ENCODE results near the gene TIAM1.

Gene TIAM1

DNA sequence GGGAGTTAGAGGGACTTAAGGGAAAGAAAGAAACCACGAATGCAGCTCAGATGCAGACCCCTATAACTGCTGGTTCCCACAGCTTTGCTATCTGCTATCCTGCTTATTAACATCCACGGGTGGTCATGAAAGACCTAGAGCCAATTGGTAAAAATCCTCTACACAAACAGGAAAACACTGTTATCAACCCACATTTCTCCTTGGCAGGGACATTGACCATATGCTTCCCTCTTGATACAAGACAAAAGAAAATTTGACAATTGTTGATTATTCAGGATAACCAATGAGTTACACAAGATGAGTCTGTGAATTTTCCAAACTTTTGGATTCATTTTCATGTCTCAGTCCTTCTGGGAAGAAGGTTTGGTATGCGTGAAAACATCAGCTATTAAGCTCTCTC lies 90.4 kb downstream of the TIAM1 start:
- Histone ChIP-seq H3K4me1 (ENCODE audit: control extremely low read depth in 1 of 4, control insufficient read depth in 4 of 4, insufficient read depth in 4 of 4, low read length in 3 of 4) (no peaks in the 10 kb centered on the region), H3K27ac (ENCODE audit: insufficient read depth in 1 of 2, low read depth in 1 of 2, low read length in 2 of 2, poor library complexity in 1 of 2, severe bottlenecking in 2 of 2) (no peak overlapping the region), H3K4me3 (ENCODE audit: control insufficient read depth in 1 of 7, extremely low read depth in 1 of 7, insufficient read depth in 4 of 7, low read depth in 2 of 7, low read length in 6 of 7) (no peak overlapping the region), H3K9me3 (ENCODE audit: control extremely low read depth in 1 of 5, control insufficient read depth in 4 of 5, insufficient read depth in 2 of 5, low read depth in 1 of 5, low read length in 4 of 5) (peaks cover 0 to 2% (median 0%) of the 10 kb centered on the region in 5 experiments), H3K36me3 (ENCODE audit: control insufficient read depth in 4 of 4, insufficient read depth in 4 of 4, low read length in 3 of 4) (peaks cover 0 to 13% (median 0%) of the 10 kb centered on the region in 4 experiments), H3K27me3 (replicated peaks in 2 of 5; ENCODE audit: control insufficient read depth in 4 of 5, insufficient read depth in 5 of 5, low read length in 4 of 5) (no peaks in the 10 kb centered on the region)
- WGBS (ENCODE audit: insufficient coverage): 88% methylated on average over 1 of the region's 3 CpGs
- CTCF ChIA-PET: no interaction called here
- DNase-seq: no peak
- POLR2A ChIA-PET: no interaction called here

- WGBS (ENCODE audit: insufficient coverage): 100% methylated on average over 5 of the region's 6 CpGs
- H3K36me3 ChIP-seq (ENCODE audit: control insufficient read depth in 4 of 4, insufficient read depth in 4 of 4, low read length in 3 of 4): peaks cover 0 to 13% (median 0%) of the 10 kb centered on the region in 4 experiments
- H3K9me3 ChIP-seq (ENCODE audit: control extremely low read depth in 1 of 5, control insufficient read depth in 4 of 5, insufficient read depth in 2 of 5, low read depth in 1 of 5, low read length in 4 of 5): peaks cover 0 to 2% (median 0%) of the 10 kb centered on the region in 5 experiments
- POLR2A ChIA-PET: no interaction called here
- no peaks in the 10 kb centered on the region for H3K27me3 ChIP-seq (replicated peaks in 2 of 5; ENCODE audit: control insufficient read depth in 4 of 5, insufficient read depth in 5 of 5, low read length in 4 of 5)
- CTCF ChIA-PET: no interaction called here
- no peak overlapping the region for H3K4me3 ChIP-seq (ENCODE audit: control insufficient read depth in 1 of 7, extremely low read depth in 1 of 7, insufficient read depth in 4 of 7, low read depth in 2 of 7, low read length in 6 of 7)
- H3K27ac ChIP-seq (ENCODE audit: insufficient read depth in 1 of 2, low read depth in 1 of 2, low read length in 2 of 2, poor library complexity in 1 of 2, severe bottlenecking in 2 of 2): no peak overlapping the region
- no peaks in the 10 kb centered on the region for H3K4me1 ChIP-seq (ENCODE audit: control extremely low read depth in 1 of 4, control insufficient read depth in 4 of 4, insufficient read depth in 4 of 4, low read length in 3 of 4)
- DNase-seq: no peak
Observed at GRCh38 chr21:31252611-31253010, 91.5 kb downstream of the TIAM1 start.

DNA sequence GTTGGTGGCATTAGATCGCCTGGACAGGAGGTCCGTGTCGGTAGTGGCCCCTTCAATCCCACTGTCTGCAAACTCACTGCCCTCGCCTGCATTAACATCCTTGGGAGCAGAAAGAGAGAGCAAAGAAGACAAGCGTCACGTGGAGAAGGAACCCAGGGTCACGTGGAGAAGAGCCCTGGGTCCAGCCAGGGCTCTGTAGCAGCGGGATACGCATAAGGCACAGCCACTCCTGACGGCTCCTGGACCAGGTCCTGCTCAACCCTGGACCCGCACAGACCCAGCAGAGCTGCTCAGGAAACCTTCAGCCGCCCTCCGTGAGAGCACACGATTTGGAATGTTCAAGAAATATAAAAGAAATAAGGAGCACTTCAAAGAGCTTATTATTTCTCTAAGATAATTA lies 92.0 kb downstream of the TIAM1 start:
- peaks cover 0 to 13% (median 0%) of the 10 kb centered on the region in 4 experiments for H3K36me3 ChIP-seq (ENCODE audit: control insufficient read depth in 4 of 4, insufficient read depth in 4 of 4, low read length in 3 of 4)
- H3K9me3 ChIP-seq (ENCODE audit: control extremely low read depth in 1 of 5, control insufficient read depth in 4 of 5, insufficient read depth in 2 of 5, low read depth in 1 of 5, low read length in 4 of 5): peaks cover 0 to 2% (median 0%) of the 10 kb centered on the region in 5 experiments
- no peaks in the 10 kb centered on the region for H3K4me1 ChIP-seq (ENCODE audit: control extremely low read depth in 1 of 4, control insufficient read depth in 4 of 4, insufficient read depth in 4 of 4, low read length in 3 of 4)
- POLR2A ChIA-PET: no interaction called here
- no peak overlapping the region for H3K4me3 ChIP-seq (ENCODE audit: control insufficient read depth in 1 of 7, extremely low read depth in 1 of 7, insufficient read depth in 4 of 7, low read depth in 2 of 7, low read length in 6 of 7)
- whole genome bisulfite sequencing (ENCODE audit: insufficient coverage): 97% methylated on average over 11 of the region's 14 CpGs
- CTCF ChIA-PET: no interaction called here
- no peak for DNase-seq
- no peaks in the 10 kb centered on the region for H3K27me3 ChIP-seq (replicated peaks in 2 of 5; ENCODE audit: control insufficient read depth in 4 of 5, insufficient read depth in 5 of 5, low read length in 4 of 5)
- no peak overlapping the region for H3K27ac ChIP-seq (ENCODE audit: insufficient read depth in 1 of 2, low read depth in 1 of 2, low read length in 2 of 2, poor library complexity in 1 of 2, severe bottlenecking in 2 of 2)

- CTCF ChIA-PET: no interaction called here
- POLR2A ChIA-PET: no interaction called here
- no peak for DNase-seq
- Histone ChIP-seq H3K9me3 (ENCODE audit: control extremely low read depth in 1 of 5, control insufficient read depth in 4 of 5, insufficient read depth in 2 of 5, low read depth in 1 of 5, low read length in 4 of 5) (peaks cover 0 to 2% (median 0%) of the 10 kb centered on the region in 5 experiments), H3K36me3 (ENCODE audit: control insufficient read depth in 4 of 4, insufficient read depth in 4 of 4, low read length in 3 of 4) (peaks cover 0 to 13% (median 0%) of the 10 kb centered on the region in 4 experiments), H3K4me1 (ENCODE audit: control extremely low read depth in 1 of 4, control insufficient read depth in 4 of 4, insufficient read depth in 4 of 4, low read length in 3 of 4) (no peaks in the 10 kb centered on the region), H3K27me3 (replicated peaks in 2 of 5; ENCODE audit: control insufficient read depth in 4 of 5, insufficient read depth in 5 of 5, low read length in 4 of 5) (no peaks in the 10 kb centered on the region), H3K4me3 (ENCODE audit: control insufficient read depth in 1 of 7, extremely low read depth in 1 of 7, insufficient read depth in 4 of 7, low read depth in 2 of 7, low read length in 6 of 7) (no peak overlapping the region), H3K27ac (ENCODE audit: insufficient read depth in 1 of 2, low read depth in 1 of 2, low read length in 2 of 2, poor library complexity in 1 of 2, severe bottlenecking in 2 of 2) (no peak overlapping the region)
- WGBS (ENCODE audit: insufficient coverage): 97% methylated on average over 28 of the region's 28 CpGs
Observed at GRCh38 chr21:31251686-31252085, 92.4 kb downstream of the TIAM1 start.

DNA sequence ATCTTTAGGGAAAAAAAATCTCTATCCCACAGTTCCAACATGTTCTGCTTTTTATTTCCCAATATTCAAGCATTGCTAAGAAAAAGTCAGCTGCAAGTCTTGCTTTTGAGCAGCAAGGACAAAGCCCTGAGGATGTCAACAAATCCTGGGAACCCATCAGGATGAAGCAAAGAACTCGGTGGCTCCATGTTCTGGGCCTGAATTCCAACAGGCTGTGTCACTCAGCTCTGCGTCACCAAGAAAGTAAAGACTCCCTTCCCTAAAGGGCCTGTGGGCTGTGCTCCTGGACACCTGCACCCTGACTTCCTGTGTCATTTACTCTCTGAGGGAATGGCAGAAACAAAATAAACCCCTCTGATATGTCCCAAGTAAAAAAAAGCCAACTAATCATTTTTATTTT lies 95.5 kb downstream of the TIAM1 start:
- H3K36me3 ChIP-seq (ENCODE audit: control insufficient read depth in 4 of 4, insufficient read depth in 4 of 4, low read length in 3 of 4): peaks cover 0 to 32% (median under 1%) of the 10 kb centered on the region in 4 experiments
- CTCF ChIA-PET: no interaction called here
- POLR2A ChIA-PET: no interaction called here

GRCh38 chr21:31243611-31244010 lies 100.5 kb downstream of the TIAM1 start:
- ChIA-PET POLR2A (no interaction called here), CTCF (no interaction called here)
- Histone ChIP-seq H3K4me3 (ENCODE audit: control insufficient read depth in 1 of 7, extremely low read depth in 1 of 7, insufficient read depth in 4 of 7, low read depth in 2 of 7, low read length in 6 of 7) (no peak overlapping the region), H3K27me3 (replicated peaks in 2 of 5; ENCODE audit: control insufficient read depth in 4 of 5, insufficient read depth in 5 of 5, low read length in 4 of 5) (no peaks in the 10 kb centered on the region), H3K36me3 (ENCODE audit: control insufficient read depth in 4 of 4, insufficient read depth in 4 of 4, low read length in 3 of 4) (peaks cover 0 to 38% (median under 1%) of the 10 kb centered on the region in 4 experiments), H3K27ac (ENCODE audit: insufficient read depth in 1 of 2, low read depth in 1 of 2, low read length in 2 of 2, poor library complexity in 1 of 2, severe bottlenecking in 2 of 2) (no peak overlapping the region), H3K9me3 (ENCODE audit: control extremely low read depth in 1 of 5, control insufficient read depth in 4 of 5, insufficient read depth in 2 of 5, low read depth in 1 of 5, low read length in 4 of 5) (peaks cover 3 to 33% (median 15%) of the 10 kb centered on the region in 5 experiments), H3K4me1 (ENCODE audit: control extremely low read depth in 1 of 4, control insufficient read depth in 4 of 4, insufficient read depth in 4 of 4, low read length in 3 of 4) (no peaks in the 10 kb centered on the region)
- DNase-seq: no peak
- no CpG with 5 or more reads among the region's 2 CpGs for WGBS (ENCODE audit: insufficient coverage)

More for the DNA sequence above, 95.5 kb downstream of the TIAM1 start:
- Histone ChIP-seq H3K4me1 (ENCODE audit: control extremely low read depth in 1 of 4, control insufficient read depth in 4 of 4, insufficient read depth in 4 of 4, low read length in 3 of 4) (no peaks in the 10 kb centered on the region), H3K27me3 (replicated peaks in 2 of 5; ENCODE audit: control insufficient read depth in 4 of 5, insufficient read depth in 5 of 5, low read length in 4 of 5) (no peaks in the 10 kb centered on the region), H3K4me3 (ENCODE audit: control insufficient read depth in 1 of 7, extremely low read depth in 1 of 7, insufficient read depth in 4 of 7, low read depth in 2 of 7, low read length in 6 of 7) (no peak overlapping the region), H3K27ac (ENCODE audit: insufficient read depth in 1 of 2, low read depth in 1 of 2, low read length in 2 of 2, poor library complexity in 1 of 2, severe bottlenecking in 2 of 2) (no peak overlapping the region), H3K9me3 (ENCODE audit: control extremely low read depth in 1 of 5, control insufficient read depth in 4 of 5, insufficient read depth in 2 of 5, low read depth in 1 of 5, low read length in 4 of 5) (peaks cover 0 to 9% (median 7%) of the 10 kb centered on the region in 5 experiments)
- DNase-seq: no peak
- 95% methylated on average over 2 of the region's 2 CpGs for WGBS (ENCODE audit: insufficient coverage)

GRCh38 chr21:31236528-31236927 lies 107.5 kb downstream of the TIAM1 start:
- ChIA-PET POLR2A (no interaction called here), CTCF (interaction anchor here (1.7 kb wide), 1 partner anchor 344 kb away, joined by 4 read pairs; no protein-coding TSS in a partner anchor)
- peaks cover 0 to 18% (median 0%) of the 10 kb centered on the region in 4 experiments for H3K36me3 ChIP-seq (ENCODE audit: control insufficient read depth in 4 of 4, insufficient read depth in 4 of 4, low read length in 3 of 4)
- no peaks in the 10 kb centered on the region for H3K27me3 ChIP-seq (replicated peaks in 2 of 5; ENCODE audit: control insufficient read depth in 4 of 5, insufficient read depth in 5 of 5, low read length in 4 of 5)
- no peak overlapping the region for H3K27ac ChIP-seq (ENCODE audit: insufficient read depth in 1 of 2, low read depth in 1 of 2, low read length in 2 of 2, poor library complexity in 1 of 2, severe bottlenecking in 2 of 2)
- H3K4me1 ChIP-seq (ENCODE audit: control extremely low read depth in 1 of 4, control insufficient read depth in 4 of 4, insufficient read depth in 4 of 4, low read length in 3 of 4): peaks cover 0 to 7% (median 0%) of the 10 kb centered on the region in 4 experiments
- no peak overlapping the region for H3K4me3 ChIP-seq (ENCODE audit: control insufficient read depth in 1 of 7, extremely low read depth in 1 of 7, insufficient read depth in 4 of 7, low read depth in 2 of 7, low read length in 6 of 7)
- peak in 1 of 3 donors; percentile 5 for DNase-seq
- H3K9me3 ChIP-seq (ENCODE audit: control extremely low read depth in 1 of 5, control insufficient read depth in 4 of 5, insufficient read depth in 2 of 5, low read depth in 1 of 5, low read length in 4 of 5): peaks cover 0 to 16% (median 9%) of the 10 kb centered on the region in 5 experiments
- 90% methylated on average over 4 of the region's 5 CpGs for WGBS (ENCODE audit: insufficient coverage)

Data from common myeloid progenitor, CD34-positive (primary cell).